Measurements from ENCODE around the gene VAMP3. TPM values are rescaled to one million over a fixed set of nuclear protein-coding genes. Genes with fewer than 3 reads are reported as not detected.

Gene VAMP3
- total RNA-seq, 4 donors from 2014 or later, result 48.0 to 69.0 (median 66.1) TPM

DNA sequence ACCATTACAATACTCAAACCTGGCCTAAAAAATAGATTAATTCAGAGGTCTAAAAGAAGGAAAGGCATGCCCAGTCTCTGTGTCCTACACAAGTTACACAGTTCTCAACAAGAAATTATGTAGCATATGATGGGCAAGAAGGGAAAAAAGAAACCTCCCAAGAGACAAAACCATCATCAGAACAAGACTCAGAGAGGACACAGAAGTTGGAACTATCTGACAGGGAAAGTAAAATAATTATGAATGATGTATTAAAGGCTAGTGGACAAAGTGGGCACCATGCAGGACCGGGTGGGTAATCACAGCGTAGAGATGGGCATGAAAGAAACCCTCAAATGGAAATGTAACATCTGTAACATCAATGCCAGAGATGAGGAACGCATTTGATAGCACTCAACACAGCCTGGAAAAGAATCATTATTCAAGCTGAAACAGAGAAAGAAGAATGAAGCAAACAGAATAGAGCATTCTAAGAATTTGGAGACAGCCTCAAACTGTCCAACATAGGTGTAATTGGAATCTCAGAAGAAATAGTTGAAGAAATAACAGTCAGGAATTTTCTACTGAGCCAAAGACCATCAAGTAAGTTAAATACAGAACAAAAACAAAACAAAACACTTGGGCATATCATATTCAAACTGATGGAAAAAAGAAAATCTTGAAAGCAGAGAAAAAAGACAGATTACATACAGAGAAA is 42.7 kb downstream of the VAMP3 start:
- Histone ChIP-seq H3K27ac (no peak overlapping the region), H3K27me3 (no peaks in the 10 kb centered on the region), H3K4me3 (no peak overlapping the region), H3K36me3 (peaks cover 0 to 58% (median 0%) of the 10 kb centered on the region in 3 donors), H3K9me3 (peaks cover 0 to 8% (median 3%) of the 10 kb centered on the region in 4 donors), H3K4me1 (no peaks in the 10 kb centered on the region)
- no peak for DNase-seq
- no peak for TF ChIP-seq POLR2A (IDR thresholded peaks at IDR 0.05)
- TF ChIP-seq, protein P1, sequence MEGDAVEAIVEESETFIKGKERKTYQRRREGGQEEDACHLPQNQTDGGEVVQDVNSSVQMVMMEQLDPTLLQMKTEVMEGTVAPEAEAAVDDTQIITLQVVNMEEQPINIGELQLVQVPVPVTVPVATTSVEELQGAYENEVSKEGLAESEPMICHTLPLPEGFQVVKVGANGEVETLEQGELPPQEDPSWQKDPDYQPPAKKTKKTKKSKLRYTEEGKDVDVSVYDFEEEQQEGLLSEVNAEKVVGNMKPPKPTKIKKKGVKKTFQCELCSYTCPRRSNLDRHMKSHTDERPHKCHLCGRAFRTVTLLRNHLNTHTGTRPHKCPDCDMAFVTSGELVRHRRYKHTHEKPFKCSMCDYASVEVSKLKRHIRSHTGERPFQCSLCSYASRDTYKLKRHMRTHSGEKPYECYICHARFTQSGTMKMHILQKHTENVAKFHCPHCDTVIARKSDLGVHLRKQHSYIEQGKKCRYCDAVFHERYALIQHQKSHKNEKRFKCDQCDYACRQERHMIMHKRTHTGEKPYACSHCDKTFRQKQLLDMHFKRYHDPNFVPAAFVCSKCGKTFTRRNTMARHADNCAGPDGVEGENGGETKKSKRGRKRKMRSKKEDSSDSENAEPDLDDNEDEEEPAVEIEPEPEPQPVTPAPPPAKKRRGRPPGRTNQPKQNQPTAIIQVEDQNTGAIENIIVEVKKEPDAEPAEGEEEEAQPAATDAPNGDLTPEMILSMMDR (IDR thresholded peaks at IDR 0.05), result no peak

GRCh38 chr1:7821282-7821681 is 50.2 kb downstream of the VAMP3 start:
- Histone ChIP-seq H3K36me3 (peaks cover 0 to 61% (median 0%) of the 10 kb centered on the region in 3 donors), H3K4me3 (no peak overlapping the region), H3K4me1 (no peaks in the 10 kb centered on the region), H3K9me3 (no peaks in the 10 kb centered on the region), H3K27ac (no peak overlapping the region), H3K27me3 (no peaks in the 10 kb centered on the region)
- TF ChIP-seq, protein P1 (IDR thresholded peaks at IDR 0.05), result no peak
- TF ChIP-seq POLR2A (IDR thresholded peaks at IDR 0.05), result no peak
- DNase-seq, result no peak

GRCh38 chr1:7824701-7825100 is 53.6 kb downstream of the VAMP3 start:
- Histone ChIP-seq H3K4me1 (no peaks in the 10 kb centered on the region), H3K4me3 (no peak overlapping the region), H3K27ac (no peak overlapping the region), H3K9me3 (no peaks in the 10 kb centered on the region), H3K27me3 (no peaks in the 10 kb centered on the region), H3K36me3 (peaks cover 0 to 64% (median 0%) of the 10 kb centered on the region in 3 donors)
- no peak for DNase-seq
- TF ChIP-seq POLR2A (IDR thresholded peaks at IDR 0.05), result no peak
- TF ChIP-seq, protein P1 (IDR thresholded peaks at IDR 0.05), result no peak

GRCh38 chr1:7826363-7826762 is 55.3 kb downstream of the VAMP3 start:
- no peak for TF ChIP-seq POLR2A (IDR thresholded peaks at IDR 0.05)
- TF ChIP-seq, protein P1 (IDR thresholded peaks at IDR 0.05), result no peak
- Histone ChIP-seq H3K36me3 (peaks cover 0 to 52% (median 0%) of the 10 kb centered on the region in 3 donors), H3K4me1 (no peaks in the 10 kb centered on the region), H3K9me3 (no peaks in the 10 kb centered on the region), H3K27ac (no peak overlapping the region), H3K4me3 (peak overlapping the region in 2 of 4 donors; percentile 35 to 40), H3K27me3 (no peaks in the 10 kb centered on the region)
- DNase-seq, result no peak

DNA sequence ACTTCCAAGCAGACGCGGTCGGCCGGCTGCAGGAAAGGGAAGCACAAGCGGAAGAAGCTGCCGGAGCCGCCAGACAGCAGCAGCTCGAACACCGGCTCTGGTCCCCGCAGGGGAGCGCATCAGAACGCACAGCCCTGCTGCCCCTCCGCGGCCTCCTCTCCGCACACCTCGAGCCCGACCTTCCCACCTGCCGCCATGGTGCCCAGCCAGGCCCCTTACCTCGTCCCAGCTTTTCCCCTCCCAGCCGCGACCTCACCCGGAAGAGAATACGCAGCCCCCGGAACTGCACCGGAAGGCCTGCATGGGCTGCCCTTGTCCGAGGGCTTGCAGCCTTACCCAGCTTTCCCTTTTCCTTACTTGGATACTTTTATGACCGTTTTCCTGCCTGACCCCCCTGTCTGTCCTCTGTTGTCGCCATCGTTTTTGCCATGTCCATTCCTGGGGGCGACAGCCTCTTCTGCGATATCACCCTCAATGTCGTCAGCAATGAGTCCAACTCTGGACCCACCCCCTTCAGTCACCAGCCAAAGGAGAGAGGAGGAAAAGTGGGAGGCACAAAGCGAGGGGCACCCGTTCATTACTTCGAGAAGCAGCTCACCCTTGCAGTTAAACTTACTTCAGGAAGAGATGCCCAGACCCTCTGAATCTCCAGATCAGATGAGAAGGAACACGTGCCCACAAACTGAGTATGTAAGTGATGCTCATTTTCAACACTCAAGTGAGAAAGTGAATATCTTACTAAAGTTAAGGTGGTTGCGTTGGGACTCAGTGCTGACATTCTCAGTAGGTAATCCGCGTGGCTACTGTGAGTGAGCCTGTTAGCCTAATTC is 56.2 kb downstream of the VAMP3 start:
- peaks cover 0 to 43% (median 0%) of the 10 kb centered on the region in 3 donors for H3K36me3 ChIP-seq

More for the DNA sequence above, 56.2 kb downstream of the VAMP3 start:
- Histone ChIP-seq H3K27ac (peak overlapping the region in 2 of 4 donors; percentile 50 to 58), H3K9me3 (no peaks in the 10 kb centered on the region), H3K27me3 (no peaks in the 10 kb centered on the region), H3K4me3 (peak overlapping the region; percentile 9 to 40 (median 32)), H3K4me1 (no peaks in the 10 kb centered on the region)
- TF ChIP-seq, protein P1 (IDR thresholded peaks at IDR 0.05), result no peak
- TF ChIP-seq POLR2A (IDR thresholded peaks at IDR 0.05), result no peak
- peak; percentile 25 to 50 (median 48) for DNase-seq

Other genes starting within 250 kb of the VAMP3 start
- gene PER3, start 13.0 kb downstream of the VAMP3 start, total RNA-seq, result 10 to 100 TPM in 3 of 4 donors, 1 to 10 TPM in 1; 10.0 to 24.0 (median 18.5) TPM
- 1 to 10 TPM in 1 of 4 donors, not detected in 3; 9.1 TPM for gene UTS2, start 81.8 kb downstream of the VAMP3 start, total RNA-seq
- 1 to 10 TPM in 1 of 4 donors, under 1 TPM in 1, not detected in 2; 0.66 to 1.7 TPM for gene TNFRSF9, start 169.5 kb downstream of the VAMP3 start, total RNA-seq
- 10 to 100 TPM; 48.2 to 85.8 (median 73.5) TPM for gene PARK7, start 190.4 kb downstream of the VAMP3 start, total RNA-seq

Measured in Peyer's patch (tissue), 4 donors.